Mucosa of stomach (tissue), 1 donor: ENCODE results near the gene DENND1C.

ENCODE experiments used
- H3K27me3 ChIP-seq: one replicate; pipeline ENCODE4 v1.7.0; 2013; ENCODE audit warnings: mild to moderate bottlenecking, low read length; ENCODE audit not compliant: control insufficient read depth, insufficient read depth
- H3K36me3 ChIP-seq: one replicate; pipeline ENCODE4 v1.7.0; 2013; ENCODE audit warnings: low read length; ENCODE audit not compliant: control insufficient read depth, insufficient read depth
- H3K4me1 ChIP-seq: one replicate; pipeline ENCODE4 v1.7.0; 2013; ENCODE audit warnings: mild to moderate bottlenecking, low read length; ENCODE audit not compliant: control insufficient read depth, insufficient read depth
- H3K4me3 ChIP-seq: one replicate; pipeline ENCODE4 v1.7.0; 2013; ENCODE audit warnings: low read length
- H3K9ac ChIP-seq: one replicate; pipeline ENCODE4 v1.7.0; 2013; ENCODE audit warnings: mild to moderate bottlenecking, low read length, moderate library complexity
- H3K9me3 ChIP-seq: one replicate; pipeline ENCODE4 v1.7.0; 2013; ENCODE audit warnings: mild to moderate bottlenecking, low read length, moderate library complexity; ENCODE audit not compliant: control insufficient read depth
- donor health status: Pancreatic carcinoma.

Gene DENND1C

DNA sequence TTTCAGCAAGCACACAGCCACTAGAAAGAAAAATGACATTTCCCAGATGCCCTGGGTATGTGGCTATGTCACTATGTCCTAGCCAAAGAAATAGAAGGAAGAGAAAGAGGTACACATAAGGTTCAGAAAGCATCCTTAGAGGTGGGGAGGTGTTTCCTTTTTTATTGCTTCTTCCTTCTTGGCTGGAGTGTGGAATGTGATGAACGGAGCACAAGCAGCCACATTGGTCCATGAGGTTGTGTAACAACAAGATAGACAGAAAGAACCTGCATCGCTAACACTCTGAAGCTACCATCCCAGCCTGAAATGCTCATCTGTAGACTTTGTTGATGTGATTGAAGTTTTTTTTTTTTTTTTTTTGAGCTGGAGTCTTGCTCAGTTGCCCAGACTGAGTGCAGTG lies 28.7 kb downstream of the DENND1C start:
- no peaks in the 10 kb centered on the region for H3K36me3 ChIP-seq
- H3K4me3 ChIP-seq, result no peak overlapping the region
- no peaks in the 10 kb centered on the region for H3K9me3 ChIP-seq
- H3K4me1 ChIP-seq, result no peaks in the 10 kb centered on the region
- no peaks in the 10 kb centered on the region for H3K27me3 ChIP-seq
- H3K9ac ChIP-seq, result no peak overlapping the region

DNA sequence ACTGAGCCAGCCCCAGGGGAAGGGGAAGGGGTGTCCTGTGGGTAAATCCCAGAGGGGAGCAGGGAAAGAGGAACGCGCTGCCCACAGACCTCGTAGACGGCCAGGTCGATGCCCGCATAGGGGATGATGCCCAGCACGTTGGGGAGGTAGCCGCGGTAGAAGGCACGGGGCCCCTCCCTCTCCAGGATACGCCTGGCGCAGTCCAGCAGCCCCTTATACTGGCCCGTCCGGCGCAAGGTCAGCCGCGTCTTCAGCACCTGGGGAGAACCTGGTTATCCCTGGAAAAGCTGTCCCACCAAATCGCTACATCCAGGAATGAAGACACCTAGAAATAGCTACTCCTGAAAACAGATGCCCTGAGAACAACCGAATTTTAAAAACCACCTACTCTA lies 29.4 kb downstream of the DENND1C start:
- H3K36me3 ChIP-seq, result no peaks in the 10 kb centered on the region
- no peak overlapping the region for H3K9ac ChIP-seq
- no peaks in the 10 kb centered on the region for H3K9me3 ChIP-seq
- H3K4me3 ChIP-seq, result no peak overlapping the region
- H3K27me3 ChIP-seq, result no peaks in the 10 kb centered on the region
- H3K4me1 ChIP-seq, result no peaks in the 10 kb centered on the region

DNA sequence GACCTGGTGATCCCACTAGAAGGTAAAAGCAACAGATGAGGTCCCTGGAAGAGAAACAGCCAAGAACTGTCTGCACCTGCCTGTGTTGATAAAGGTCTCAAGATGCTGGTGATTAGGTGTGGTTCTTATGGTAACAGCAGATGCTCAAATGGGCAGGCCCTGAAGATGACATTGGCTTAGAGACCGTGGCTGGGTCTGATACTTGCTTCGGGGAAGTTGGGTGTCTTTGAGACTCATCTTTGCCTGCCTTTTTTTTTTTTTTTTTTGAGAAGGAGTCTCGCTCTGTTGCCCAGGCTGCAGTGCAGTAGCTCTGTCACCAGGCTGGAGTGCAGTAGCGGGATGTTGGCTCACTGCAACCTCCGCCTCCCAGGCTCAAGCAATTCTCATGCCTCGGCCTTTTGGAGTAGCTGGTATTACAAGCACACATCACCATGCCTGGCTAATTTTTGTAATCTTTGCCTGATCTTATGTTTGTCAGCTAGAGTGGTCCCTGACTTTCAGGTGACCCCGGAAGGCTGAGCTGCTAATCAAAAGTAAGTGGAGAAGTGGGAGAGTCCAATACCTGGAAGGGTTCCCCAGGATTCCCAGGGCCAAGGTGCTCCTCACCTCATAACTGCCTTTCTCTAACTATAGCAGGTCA lies 29.9 kb downstream of the DENND1C start:
- Histone ChIP-seq H3K4me1 (no peaks in the 10 kb centered on the region), H3K4me3 (no peak overlapping the region), H3K36me3 (no peaks in the 10 kb centered on the region), H3K9me3 (no peaks in the 10 kb centered on the region), H3K27me3 (no peaks in the 10 kb centered on the region), H3K9ac (no peak overlapping the region)

DNA sequence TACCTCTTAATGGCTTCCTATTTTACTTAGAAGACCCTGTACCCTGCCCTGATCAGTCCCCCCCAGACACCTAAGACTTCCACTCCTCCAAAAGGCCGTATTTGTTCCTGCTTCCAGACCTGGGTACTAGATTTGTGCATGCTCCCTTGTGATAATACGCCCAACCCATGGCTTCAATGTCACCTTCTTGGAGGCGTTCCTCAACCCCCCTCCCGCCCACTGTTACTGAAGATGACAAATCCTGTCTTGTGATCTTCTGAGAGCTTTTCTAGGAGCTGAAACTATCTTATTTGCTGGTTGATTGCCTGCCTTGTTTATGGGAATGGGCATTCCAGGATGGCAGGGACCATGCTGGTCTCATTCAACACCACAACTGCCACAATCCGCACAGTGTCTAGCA lies 31.4 kb downstream of the DENND1C start:
- Histone ChIP-seq H3K36me3 (no peaks in the 10 kb centered on the region), H3K9ac (no peak overlapping the region), H3K27me3 (no peaks in the 10 kb centered on the region), H3K4me1 (no peaks in the 10 kb centered on the region), H3K4me3 (no peak overlapping the region), H3K9me3 (no peaks in the 10 kb centered on the region)

DNA sequence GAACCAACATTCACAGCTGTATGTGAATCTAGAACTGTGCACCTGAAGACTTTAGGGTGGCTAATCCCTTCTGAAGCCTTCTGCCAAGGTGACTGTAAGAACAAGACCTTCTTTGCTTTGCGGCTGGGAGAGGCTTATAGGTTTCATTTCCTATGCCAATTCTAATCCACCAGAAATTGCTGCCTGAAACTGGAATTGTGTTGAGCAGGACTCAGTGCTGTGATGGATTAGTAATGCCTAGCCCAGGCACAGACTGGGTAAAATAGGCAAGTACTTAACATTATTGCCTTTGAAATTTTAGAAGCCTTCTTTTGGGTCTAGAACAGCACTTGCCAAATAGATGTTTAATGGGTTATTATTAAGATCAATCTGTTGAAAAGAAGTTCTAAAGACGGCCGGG lies 33.5 kb downstream of the DENND1C start:
- Histone ChIP-seq H3K4me1 (no peaks in the 10 kb centered on the region), H3K4me3 (no peak overlapping the region), H3K9me3 (no peaks in the 10 kb centered on the region), H3K36me3 (no peaks in the 10 kb centered on the region), H3K27me3 (no peaks in the 10 kb centered on the region), H3K9ac (no peak overlapping the region)

DNA sequence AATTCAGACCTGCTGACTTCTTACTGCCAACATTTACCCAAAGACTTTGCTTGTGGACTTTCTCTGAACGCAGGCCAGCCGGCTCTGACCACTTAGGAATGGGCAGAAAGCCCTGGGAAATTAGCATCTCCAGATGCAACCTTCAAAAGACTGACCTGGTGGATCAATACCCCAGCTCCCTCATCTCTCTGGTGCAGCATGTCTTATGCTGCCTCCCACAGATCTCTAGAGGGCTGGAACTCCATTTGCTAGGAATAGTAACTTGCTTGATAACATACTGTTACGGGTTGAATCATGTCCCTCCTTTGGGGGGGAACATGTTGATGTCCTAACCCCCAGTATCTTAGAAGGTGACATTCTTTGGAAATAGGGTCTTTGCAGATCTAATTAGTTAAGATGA lies 35.1 kb downstream of the DENND1C start:
- Histone ChIP-seq H3K4me1 (no peaks in the 10 kb centered on the region), H3K27me3 (no peaks in the 10 kb centered on the region), H3K36me3 (no peaks in the 10 kb centered on the region), H3K9me3 (no peaks in the 10 kb centered on the region), H3K9ac (no peak overlapping the region), H3K4me3 (no peak overlapping the region)

DNA sequence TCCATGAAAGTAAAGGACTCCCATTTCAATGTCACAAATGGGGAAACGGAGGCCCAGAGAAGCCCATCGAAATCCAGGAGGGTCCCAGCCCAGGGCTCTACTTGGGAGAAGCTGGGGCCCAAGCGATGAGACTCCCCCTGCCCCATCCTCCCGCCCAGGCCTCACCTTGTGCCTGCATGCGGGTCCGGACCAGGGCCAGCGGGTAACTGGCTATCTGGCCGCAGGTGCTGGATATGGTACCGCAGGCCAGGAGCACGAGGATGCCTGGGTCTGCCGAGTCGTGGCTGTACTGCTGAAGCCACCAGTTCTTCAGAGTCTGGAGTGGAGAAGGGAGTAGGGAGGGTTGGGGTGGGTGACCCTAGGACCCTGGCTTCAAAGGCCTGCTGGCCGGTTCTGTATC lies 37.6 kb downstream of the DENND1C start:
- Histone ChIP-seq H3K27me3 (no peaks in the 10 kb centered on the region), H3K9me3 (no peaks in the 10 kb centered on the region), H3K4me3 (no peak overlapping the region), H3K36me3 (no peaks in the 10 kb centered on the region), H3K9ac (no peak overlapping the region), H3K4me1 (no peaks in the 10 kb centered on the region)

DNA sequence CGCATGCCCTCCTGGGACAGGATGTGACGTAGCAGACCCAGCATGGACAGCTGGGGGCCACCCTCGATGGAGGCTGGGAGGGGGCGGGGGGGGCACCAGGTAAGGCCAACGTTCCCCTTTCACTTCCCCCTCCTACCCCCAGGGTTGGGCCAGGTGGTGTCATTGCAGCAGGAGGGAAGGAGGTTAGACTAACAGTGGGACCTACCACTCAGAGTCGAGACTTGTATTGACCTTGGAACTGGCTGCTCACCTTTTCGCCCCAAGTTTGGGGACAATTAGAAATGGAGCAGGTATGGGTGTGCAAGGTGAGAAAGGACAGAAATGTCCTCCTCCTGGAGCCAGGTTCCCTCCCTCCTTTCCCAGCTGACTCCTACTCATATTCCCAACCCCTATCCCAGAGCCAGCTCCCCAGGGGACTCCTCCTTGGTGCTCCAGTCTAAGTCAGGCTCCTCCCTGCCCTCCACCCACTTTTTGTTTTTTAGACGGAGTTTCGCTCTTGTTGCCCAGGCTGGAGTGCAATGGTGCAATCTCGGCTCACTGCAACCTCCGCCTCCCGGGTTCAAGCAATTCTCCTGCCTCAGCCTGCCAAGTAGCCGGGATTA lies 39.4 kb downstream of the DENND1C start:
- Histone ChIP-seq H3K4me1 (no peaks in the 10 kb centered on the region), H3K9me3 (no peaks in the 10 kb centered on the region), H3K36me3 (no peaks in the 10 kb centered on the region), H3K27me3 (no peaks in the 10 kb centered on the region), H3K4me3 (no peak overlapping the region), H3K9ac (no peak overlapping the region)

DNA sequence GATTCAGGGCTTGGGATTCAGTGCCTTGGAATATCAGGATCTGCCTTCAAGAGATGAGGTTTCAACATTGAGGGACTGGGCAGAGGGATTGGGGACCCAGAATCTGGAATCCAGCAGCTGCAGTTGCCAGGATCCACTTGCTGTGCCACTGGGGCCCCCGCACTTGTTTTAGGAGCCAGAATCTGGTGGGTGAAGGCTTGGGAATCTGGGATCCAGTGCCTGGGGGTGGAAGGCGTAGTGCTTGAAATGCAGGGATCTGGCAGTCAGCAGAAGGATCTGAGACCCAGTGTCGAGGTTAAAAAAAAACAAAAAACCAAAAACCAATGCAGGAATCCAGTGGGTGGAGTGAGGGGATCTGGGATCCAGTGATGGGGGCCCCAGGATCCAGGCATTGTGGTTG lies 40.7 kb downstream of the DENND1C start:
- no peaks in the 10 kb centered on the region for H3K36me3 ChIP-seq
- H3K27me3 ChIP-seq, result no peaks in the 10 kb centered on the region
- no peak overlapping the region for H3K4me3 ChIP-seq
- H3K4me1 ChIP-seq, result no peaks in the 10 kb centered on the region
- no peak overlapping the region for H3K9ac ChIP-seq
- no peaks in the 10 kb centered on the region for H3K9me3 ChIP-seq

DNA sequence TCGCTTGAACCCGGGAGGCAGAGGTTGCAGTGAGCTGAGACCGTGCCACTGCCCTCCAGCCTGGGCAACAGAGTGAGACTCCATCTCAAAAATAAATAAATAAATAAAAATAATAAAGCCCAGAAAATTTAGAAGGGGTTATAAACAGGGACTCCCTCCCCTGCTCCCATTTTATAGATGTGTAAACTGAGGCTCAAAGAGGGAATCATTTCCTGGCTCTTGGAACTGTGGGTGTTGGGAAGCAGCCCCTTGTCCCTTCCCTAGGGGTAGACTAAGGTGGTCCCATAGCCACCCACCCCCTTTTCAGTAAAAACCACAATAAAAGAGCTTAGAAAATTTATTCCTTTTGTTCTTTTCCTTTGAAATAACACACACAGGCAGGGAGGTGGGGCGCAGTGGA lies 41.8 kb downstream of the DENND1C start:
- Histone ChIP-seq H3K27me3 (no peaks in the 10 kb centered on the region), H3K4me3 (no peak overlapping the region), H3K36me3 (no peaks in the 10 kb centered on the region), H3K9ac (no peak overlapping the region), H3K9me3 (no peaks in the 10 kb centered on the region), H3K4me1 (no peaks in the 10 kb centered on the region)

DNA sequence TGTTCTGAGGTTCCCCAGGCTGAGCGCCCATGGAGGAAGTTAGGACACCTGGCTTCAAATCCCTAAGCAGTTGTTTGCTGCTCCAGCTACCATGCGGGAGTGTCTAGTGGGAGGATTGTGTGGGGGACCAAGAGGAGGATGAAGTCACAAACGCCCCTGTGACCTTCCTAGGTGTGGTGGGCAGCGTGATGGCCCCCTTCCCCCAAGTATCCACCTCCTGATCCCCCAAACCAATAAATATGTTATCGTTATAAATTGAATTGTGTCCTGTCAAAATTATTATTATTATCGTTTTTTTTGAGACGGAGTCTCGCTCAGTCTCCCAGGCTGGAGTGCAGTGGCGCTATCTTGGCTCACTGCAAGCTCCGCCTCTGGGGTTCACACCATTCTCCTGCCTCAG lies 47.9 kb downstream of the DENND1C start, which contains the start of gene SLC25A41:
Gene SLC25A41 (minus strand): TSS at position 101 of the 400 bp plus-strand sequence. CDS start 70 bp downstream, at position 31.
- H3K27me3 ChIP-seq, result no peaks in the 10 kb centered on the region

DNA sequence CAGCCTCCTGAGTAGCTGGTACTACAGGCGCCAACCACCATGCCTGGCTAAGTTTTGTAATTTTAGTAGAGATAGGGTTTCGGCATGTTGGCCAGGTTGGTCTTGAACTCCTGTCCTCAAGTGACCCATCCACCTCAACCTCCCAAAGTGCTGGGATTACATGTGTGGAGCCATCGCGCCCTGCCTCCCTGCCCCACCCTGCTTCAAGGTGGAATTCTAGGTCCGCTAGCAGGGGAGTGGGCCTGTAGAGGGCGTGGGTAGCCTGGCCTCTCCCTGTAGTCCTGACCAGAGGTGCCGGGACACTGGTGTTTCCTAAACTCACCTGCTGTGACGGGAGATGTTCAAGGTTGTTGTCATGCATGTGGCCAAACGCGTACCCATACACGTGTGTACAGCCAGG lies 48.4 kb downstream of the DENND1C start:
- Histone ChIP-seq H3K4me1 (no peaks in the 10 kb centered on the region), H3K9ac (no peak overlapping the region), H3K27me3 (no peaks in the 10 kb centered on the region), H3K9me3 (no peaks in the 10 kb centered on the region), H3K4me3 (no peak overlapping the region), H3K36me3 (no peaks in the 10 kb centered on the region)

More for the DNA sequence above, 47.9 kb downstream of the DENND1C start, which contains the start of gene SLC25A41:
- Histone ChIP-seq H3K4me1 (no peaks in the 10 kb centered on the region), H3K4me3 (no peak within 1 kb of the TSS), H3K9me3 (no peaks in the 10 kb centered on the region), H3K9ac (no peak within 1 kb of the TSS), H3K36me3 (no peaks in the 10 kb centered on the region)
